GM12874 (cell line): ENCODE results near the gene ARF3.
A peak's percentile ranks its signal among the peaks of the same experiment; 100 is the strongest.

Experiments used
- CTCF ChIP-seq: IDR thresholded peaks from 2 replicates; pipeline ENCODE4 v1.5.1; 2011; ENCODE audit warnings: low read depth, mild to moderate bottlenecking, control low read depth, low read length, moderate library complexity; ENCODE audit not compliant: insufficient read depth

ARF3 gene

GRCh38 chr12:48957141-48958048 lies at the start of gene ARF3:
TSS of gene ARF3 (minus strand) at chr12:48957487. CDS start at chr12:48941095, 16,392 bp downstream.
- TF ChIP-seq CTCF, result no peak

- no peak for TF ChIP-seq CTCF
Measured at GRCh38 chr12:49000346-49000745, 43.1 kb upstream of the ARF3 start.

- no peak for TF ChIP-seq CTCF
Measured at GRCh38 chr12:48999371-49000131, 42.3 kb upstream of the ARF3 start, which contains the start of gene DDN. TSS of gene DDN (minus strand) at chr12:48999375. CDS start at chr12:48999287, 88 bp downstream.

- TF ChIP-seq CTCF, result no peak
Measured at GRCh38 chr12:48998497-48999353, 41.4 kb upstream of the ARF3 start.

- no peak for TF ChIP-seq CTCF
Measured at GRCh38 chr12:48997719-48998496, 40.6 kb upstream of the ARF3 start.

GRCh38 chr12:48996794-48997718 lies 39.8 kb upstream of the ARF3 start:
- TF ChIP-seq CTCF, result peak; percentile 85
